WTC11 (cell line): ENCODE results near the gene FRMD4B. TPM values are rescaled to one million over a fixed set of nuclear protein-coding genes. Genes with fewer than 3 reads are reported as not detected.

Experiments used
- ATAC-seq: fragments of 200-7000 bp; cut with Tn5 transposase; 2 replicates; pipeline ENCODE4 v1.10.0; 2021; ENCODE audit warnings: mild to moderate bottlenecking, moderate library complexity
- CTCF ChIA-PET: fragments of 300-600 bp; sonication (Branson Sonifier 250); formaldehyde crosslinking; loops from one replicate; lab custom pipeline; 2021; ENCODE audit warnings: antibody characterized with exemption; lab: Charles Lee
- POLR2A ChIA-PET: fragments of 350-600 bp; sonication (Branson Sonifier 250); formaldehyde crosslinking; loops from one replicate; lab custom pipeline; 2021; ENCODE audit warnings: antibody characterized with exemption; lab: Charles Lee
- DNase-seq: peaks from one replicate; pipeline ENCODE4 v3.0.0; 2021; ENCODE audit warnings: low spot score
- H3K27ac Mint-ChIP-seq: 2 replicates; pipeline ENCODE4 v1.8.0; 2021; ENCODE audit warnings: mixed read lengths
- H3K27me3 Mint-ChIP-seq: 2 replicates; pipeline ENCODE4 v1.8.0; 2021; ENCODE audit warnings: low read depth, mild to moderate bottlenecking, moderate library complexity, mixed read lengths
- H3K36me3 Mint-ChIP-seq: 2 replicates; pipeline ENCODE4 v1.8.0; 2021; ENCODE audit warnings: mixed read lengths
- H3K4me1 Mint-ChIP-seq: 2 replicates; pipeline ENCODE4 v1.8.0; 2022; ENCODE audit warnings: mixed read lengths
- H3K4me3 Mint-ChIP-seq: 2 replicates; pipeline ENCODE4 v1.8.0; 2021; ENCODE audit warnings: mild to moderate bottlenecking, moderate library complexity, mixed read lengths
- H3K9me3 Mint-ChIP-seq: 2 replicates; pipeline ENCODE4 v1.8.0; 2021; ENCODE audit warnings: mixed read lengths
- CBFB ChIP-seq: sonication (generic); formaldehyde crosslinking; IDR thresholded peaks from 2 replicates; pipeline ENCODE4 v1.8.1; 2022; ENCODE audit warnings: mild to moderate bottlenecking, low read depth, missing genetic modification reagents
- ETV6 ChIP-seq: sonication (generic); formaldehyde crosslinking; IDR thresholded peaks from 2 replicates; pipeline ENCODE4 v1.8.1; 2022; ENCODE audit warnings: mild to moderate bottlenecking, missing genetic modification reagents
- GABPB1 ChIP-seq: sonication (generic); formaldehyde crosslinking; IDR thresholded peaks from 2 replicates; pipeline ENCODE4 v1.8.1; 2023; ENCODE audit warnings: mild to moderate bottlenecking, missing genetic modification reagents
- GTF2I ChIP-seq: fragments of 250-450 bp; sonication (Bioruptor Pico); conservative IDR thresholded peaks from 2 replicates; pipeline ENCODE4 v1.4.0; 2021; ENCODE audit warnings: mild to moderate bottlenecking
- JUN ChIP-seq: sonication (generic); formaldehyde crosslinking; IDR thresholded peaks from 2 replicates; pipeline ENCODE4 v1.8.0; 2023; ENCODE audit warnings: mild to moderate bottlenecking, missing genetic modification reagents
- NR1H2 ChIP-seq: sonication (generic); formaldehyde crosslinking; IDR thresholded peaks from 2 replicates; pipeline ENCODE4 v1.9.0; 2021; ENCODE audit warnings: mild to moderate bottlenecking, moderate library complexity, missing genetic modification reagents
- NR2C2 ChIP-seq: sonication (generic); formaldehyde crosslinking; IDR thresholded peaks from 2 replicates; pipeline ENCODE4 v1.8.0; 2022; ENCODE audit warnings: mild to moderate bottlenecking, missing genetic modification reagents
- PRRX2 ChIP-seq: fragments of 250-450 bp; sonication (Bioruptor Pico); IDR thresholded peaks from 2 replicates; pipeline ENCODE4 v1.8.0; 2021; ENCODE audit warnings: mild to moderate bottlenecking
- RELA ChIP-seq: sonication (generic); formaldehyde crosslinking; IDR thresholded peaks from 2 replicates; pipeline ENCODE4 v1.8.1; 2022; ENCODE audit warnings: missing genetic modification reagents, mild to moderate bottlenecking, borderline replicate concordance
- USF2 ChIP-seq: sonication (generic); formaldehyde crosslinking; IDR thresholded peaks from 2 replicates; pipeline ENCODE4 v1.8.1; 2023; ENCODE audit warnings: mild to moderate bottlenecking, missing genetic modification reagents, moderate library complexity
- ZBTB21 ChIP-seq: sonication (generic); formaldehyde crosslinking; IDR thresholded peaks from 2 replicates; pipeline ENCODE4 v1.8.1; 2023; ENCODE audit warnings: mild to moderate bottlenecking, missing genetic modification reagents, borderline replicate concordance
- ZNF121 ChIP-seq: sonication (generic); formaldehyde crosslinking; IDR thresholded peaks from 2 replicates; pipeline ENCODE4 v1.8.0; 2023; ENCODE audit warnings: missing genetic modification reagents
- ZNF232 ChIP-seq: sonication (generic); formaldehyde crosslinking; IDR thresholded peaks from 2 replicates; pipeline ENCODE4 v1.8.0; 2022; ENCODE audit warnings: mild to moderate bottlenecking, missing genetic modification reagents
- total RNA-seq: library from RNA; stranded (reverse); gene quantifications from 3 replicates; pipeline ENCODE4 v1.2.3, GENCODE V29; 2021
- TF ChIP-seq, protein P1 (sequence below): sonication (generic); formaldehyde crosslinking; conservative IDR thresholded peaks from 2 replicates; pipeline ENCODE4 v1.8.1; 2022; ENCODE audit warnings: mild to moderate bottlenecking, missing genetic modification reagents
- TF ChIP-seq, protein P2 (sequence below): fragments of 250-450 bp; sonication (Bioruptor Pico); IDR thresholded peaks from 2 replicates; pipeline ENCODE4 v1.9.0; 2021; ENCODE audit warnings: mild to moderate bottlenecking
- TF ChIP-seq, protein P3 (sequence below): sonication (generic); formaldehyde crosslinking; IDR thresholded peaks from 2 replicates; pipeline ENCODE4 v1.8.0; 2022; ENCODE audit warnings: mild to moderate bottlenecking, missing genetic modification reagents
- TF ChIP-seq, protein P4 (sequence below): fragments of 250-450 bp; sonication (Bioruptor Pico); IDR thresholded peaks from 2 replicates; pipeline ENCODE4 v1.9.0; 2021; ENCODE audit warnings: mild to moderate bottlenecking
- TF ChIP-seq, protein P5 (sequence below): sonication (generic); formaldehyde crosslinking; IDR thresholded peaks from 2 replicates; pipeline ENCODE4 v1.8.1; 2022; ENCODE audit warnings: missing genetic modification reagents, borderline replicate concordance
- TF ChIP-seq, protein P6 (sequence below): fragments of 200-600 bp; IDR thresholded peaks from 2 replicates; pipeline ENCODE4 v1.8.0; 2022; ENCODE audit warnings: antibody characterized with exemption

FRMD4B gene
- total RNA-seq, 1 experiment from 2014 or later: 6.7 TPM

GRCh38 chr3:69406163-69406562 lies 20.3 kb upstream of the FRMD4B start:
- no peak for TF ChIP-seq JUN (CRISPR knock-in tag)
- no peak for TF ChIP-seq ZNF232 (CRISPR knock-in tag)
- TF ChIP-seq NR1H2: no peak
- no peak for TF ChIP-seq PRRX2
- TF ChIP-seq, all 79 proteins: peak for 0
- H3K27ac Mint-ChIP-seq: no peak overlapping the region
- H3K27me3 Mint-ChIP-seq: no peaks in the 10 kb centered on the region
- DNase-seq: no peak
- ATAC-seq: no peak
- H3K9me3 Mint-ChIP-seq: peaks cover 9% of the 10 kb centered on the region
- peaks cover 6% of the 10 kb centered on the region for H3K36me3 Mint-ChIP-seq
- ChIA-PET POLR2A (no interaction called here), CTCF (no interaction called here)
- peaks cover 23% of the 10 kb centered on the region for H3K4me1 Mint-ChIP-seq
- no peak overlapping the region for H3K4me3 Mint-ChIP-seq

DNA sequence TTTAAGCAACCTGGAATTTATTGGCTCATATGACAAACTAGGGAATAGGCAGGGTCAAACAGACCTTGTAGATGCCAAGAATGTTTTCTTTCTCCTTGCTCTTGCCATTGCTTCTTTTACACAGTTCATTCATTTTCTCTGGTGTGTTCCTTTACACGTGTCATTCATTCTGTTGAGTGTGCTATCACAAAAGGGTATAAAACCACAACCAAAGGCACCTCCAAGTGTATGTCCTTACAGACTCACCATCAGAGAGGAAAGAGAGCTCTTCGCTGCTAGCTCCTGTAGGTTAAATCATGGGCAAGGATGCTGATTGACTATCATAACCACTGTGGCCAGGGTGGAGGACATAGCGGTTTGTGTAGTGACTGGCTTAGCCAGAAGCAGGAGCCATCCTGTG lies 19.2 kb upstream of the FRMD4B start:
- Mint-ChIP-seq H3K27me3 (no peaks in the 10 kb centered on the region), H3K9me3 (peaks cover 9% of the 10 kb centered on the region), H3K36me3 (peaks cover 6% of the 10 kb centered on the region), H3K4me1 (peaks cover 23% of the 10 kb centered on the region), H3K4me3 (no peak overlapping the region), H3K27ac (no peak overlapping the region)
- POLR2A ChIA-PET: no interaction called here
- CTCF ChIA-PET: no interaction called here
- ATAC-seq (no peak), DNase-seq (no peak)
- TF ChIP-seq NR2C2 (CRISPR knock-in tag): no peak
- no peak for TF ChIP-seq GTF2I
- TF ChIP-seq USF2: no peak
- TF ChIP-seq, protein P1, sequence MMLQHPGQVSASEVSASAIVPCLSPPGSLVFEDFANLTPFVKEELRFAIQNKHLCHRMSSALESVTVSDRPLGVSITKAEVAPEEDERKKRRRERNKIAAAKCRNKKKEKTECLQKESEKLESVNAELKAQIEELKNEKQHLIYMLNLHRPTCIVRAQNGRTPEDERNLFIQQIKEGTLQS (CRISPR knock-in tag): no peak
- TF ChIP-seq, protein P2, sequence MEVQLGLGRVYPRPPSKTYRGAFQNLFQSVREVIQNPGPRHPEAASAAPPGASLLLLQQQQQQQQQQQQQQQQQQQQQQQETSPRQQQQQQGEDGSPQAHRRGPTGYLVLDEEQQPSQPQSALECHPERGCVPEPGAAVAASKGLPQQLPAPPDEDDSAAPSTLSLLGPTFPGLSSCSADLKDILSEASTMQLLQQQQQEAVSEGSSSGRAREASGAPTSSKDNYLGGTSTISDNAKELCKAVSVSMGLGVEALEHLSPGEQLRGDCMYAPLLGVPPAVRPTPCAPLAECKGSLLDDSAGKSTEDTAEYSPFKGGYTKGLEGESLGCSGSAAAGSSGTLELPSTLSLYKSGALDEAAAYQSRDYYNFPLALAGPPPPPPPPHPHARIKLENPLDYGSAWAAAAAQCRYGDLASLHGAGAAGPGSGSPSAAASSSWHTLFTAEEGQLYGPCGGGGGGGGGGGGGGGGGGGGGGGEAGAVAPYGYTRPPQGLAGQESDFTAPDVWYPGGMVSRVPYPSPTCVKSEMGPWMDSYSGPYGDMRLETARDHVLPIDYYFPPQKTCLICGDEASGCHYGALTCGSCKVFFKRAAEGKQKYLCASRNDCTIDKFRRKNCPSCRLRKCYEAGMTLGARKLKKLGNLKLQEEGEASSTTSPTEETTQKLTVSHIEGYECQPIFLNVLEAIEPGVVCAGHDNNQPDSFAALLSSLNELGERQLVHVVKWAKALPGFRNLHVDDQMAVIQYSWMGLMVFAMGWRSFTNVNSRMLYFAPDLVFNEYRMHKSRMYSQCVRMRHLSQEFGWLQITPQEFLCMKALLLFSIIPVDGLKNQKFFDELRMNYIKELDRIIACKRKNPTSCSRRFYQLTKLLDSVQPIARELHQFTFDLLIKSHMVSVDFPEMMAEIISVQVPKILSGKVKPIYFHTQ: no peak
- TF ChIP-seq, protein P3, sequence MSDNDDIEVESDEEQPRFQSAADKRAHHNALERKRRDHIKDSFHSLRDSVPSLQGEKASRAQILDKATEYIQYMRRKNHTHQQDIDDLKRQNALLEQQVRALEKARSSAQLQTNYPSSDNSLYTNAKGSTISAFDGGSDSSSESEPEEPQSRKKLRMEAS (CRISPR knock-in tag): no peak
- TF ChIP-seq, protein P4, sequence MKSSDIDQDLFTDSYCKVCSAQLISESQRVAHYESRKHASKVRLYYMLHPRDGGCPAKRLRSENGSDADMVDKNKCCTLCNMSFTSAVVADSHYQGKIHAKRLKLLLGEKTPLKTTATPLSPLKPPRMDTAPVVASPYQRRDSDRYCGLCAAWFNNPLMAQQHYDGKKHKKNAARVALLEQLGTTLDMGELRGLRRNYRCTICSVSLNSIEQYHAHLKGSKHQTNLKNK: no peak
- no peak for TF ChIP-seq ZBTB21 (CRISPR knock-in tag)
- no peak for TF ChIP-seq GABPB1
- TF ChIP-seq, protein P5, sequence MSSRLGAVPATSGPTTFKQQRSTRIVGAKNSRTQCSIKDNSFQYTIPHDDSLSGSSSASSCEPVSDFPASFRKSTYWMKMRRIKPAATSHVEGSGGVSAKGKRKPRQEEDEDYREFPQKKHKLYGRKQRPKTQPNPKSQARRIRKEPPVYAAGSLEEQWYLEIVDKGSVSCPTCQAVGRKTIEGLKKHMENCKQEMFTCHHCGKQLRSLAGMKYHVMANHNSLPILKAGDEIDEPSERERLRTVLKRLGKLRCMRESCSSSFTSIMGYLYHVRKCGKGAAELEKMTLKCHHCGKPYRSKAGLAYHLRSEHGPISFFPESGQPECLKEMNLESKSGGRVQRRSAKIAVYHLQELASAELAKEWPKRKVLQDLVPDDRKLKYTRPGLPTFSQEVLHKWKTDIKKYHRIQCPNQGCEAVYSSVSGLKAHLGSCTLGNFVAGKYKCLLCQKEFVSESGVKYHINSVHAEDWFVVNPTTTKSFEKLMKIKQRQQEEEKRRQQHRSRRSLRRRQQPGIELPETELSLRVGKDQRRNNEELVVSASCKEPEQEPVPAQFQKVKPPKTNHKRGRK (CRISPR knock-in tag): no peak
- TF ChIP-seq ETV6: no peak
- no peak for TF ChIP-seq ZNF121 (CRISPR knock-in tag)

DNA sequence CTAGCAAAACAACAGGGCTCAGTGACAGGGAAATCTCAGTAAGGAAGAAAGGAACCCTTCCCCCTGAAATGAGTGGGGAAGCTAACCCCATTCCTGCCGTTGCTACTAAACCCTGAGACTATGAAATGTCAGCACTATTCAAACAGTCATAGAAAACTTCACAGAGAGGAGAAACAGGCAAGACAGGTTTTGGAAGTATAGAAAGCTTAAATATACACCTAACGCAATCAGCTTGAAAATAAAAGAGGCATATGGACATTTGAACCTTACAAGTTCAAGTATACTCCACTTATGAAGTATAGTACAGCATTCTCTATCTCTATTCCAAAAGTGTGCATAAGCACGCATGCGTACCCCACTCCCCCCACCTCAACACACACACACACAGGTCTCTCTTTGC lies 17.6 kb upstream of the FRMD4B start:
- ATAC-seq (no peak), DNase-seq (no peak)
- Mint-ChIP-seq H3K9me3 (peaks cover 9% of the 10 kb centered on the region), H3K36me3 (peaks cover 6% of the 10 kb centered on the region), H3K4me1 (peaks cover 22% of the 10 kb centered on the region), H3K27me3 (no peaks in the 10 kb centered on the region), H3K4me3 (no peak overlapping the region), H3K27ac (no peak overlapping the region)
- CTCF ChIA-PET: interaction anchor here (1.1 kb wide), 1 partner anchor 26 kb away, joined by 3 read pairs; no protein-coding TSS in a partner anchor
- POLR2A ChIA-PET: no interaction called here
- no peak for TF ChIP-seq RELA (CRISPR knock-in tag)
- TF ChIP-seq CBFB (CRISPR knock-in tag): no peak
- TF ChIP-seq, protein P6, sequence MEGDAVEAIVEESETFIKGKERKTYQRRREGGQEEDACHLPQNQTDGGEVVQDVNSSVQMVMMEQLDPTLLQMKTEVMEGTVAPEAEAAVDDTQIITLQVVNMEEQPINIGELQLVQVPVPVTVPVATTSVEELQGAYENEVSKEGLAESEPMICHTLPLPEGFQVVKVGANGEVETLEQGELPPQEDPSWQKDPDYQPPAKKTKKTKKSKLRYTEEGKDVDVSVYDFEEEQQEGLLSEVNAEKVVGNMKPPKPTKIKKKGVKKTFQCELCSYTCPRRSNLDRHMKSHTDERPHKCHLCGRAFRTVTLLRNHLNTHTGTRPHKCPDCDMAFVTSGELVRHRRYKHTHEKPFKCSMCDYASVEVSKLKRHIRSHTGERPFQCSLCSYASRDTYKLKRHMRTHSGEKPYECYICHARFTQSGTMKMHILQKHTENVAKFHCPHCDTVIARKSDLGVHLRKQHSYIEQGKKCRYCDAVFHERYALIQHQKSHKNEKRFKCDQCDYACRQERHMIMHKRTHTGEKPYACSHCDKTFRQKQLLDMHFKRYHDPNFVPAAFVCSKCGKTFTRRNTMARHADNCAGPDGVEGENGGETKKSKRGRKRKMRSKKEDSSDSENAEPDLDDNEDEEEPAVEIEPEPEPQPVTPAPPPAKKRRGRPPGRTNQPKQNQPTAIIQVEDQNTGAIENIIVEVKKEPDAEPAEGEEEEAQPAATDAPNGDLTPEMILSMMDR: no peak
